PC-3 (cell line): ENCODE measurements around the gene MALSU1. TPM values are rescaled to one million over a fixed set of nuclear protein-coding genes. Genes with fewer than 3 reads are reported as not detected.

Experiments
- ATAC-seq: fragments of 200-7000 bp; cut with Tn5 transposase; 2 replicates; pipeline ENCODE4 v1.9.1; 2020; ENCODE audit warnings: mild to moderate bottlenecking, moderate library complexity
- BruUV-seq: library from RNA; stranded (reverse); fragments of 400-500 nt; replicated peaks from 2 replicates; lab custom pipeline; 2021; lab: Mats Ljungman, UMichigan
- CTCF ChIA-PET: fragments of 300-600 bp; sonication (Branson Sonifier 250); formaldehyde crosslinking; loops from one replicate; lab custom pipeline; 2022; ENCODE audit warnings: antibody characterized with exemption; lab: Charles Lee
- POLR2A ChIA-PET: fragments of 300-600 bp; sonication (Branson Sonifier 250); formaldehyde crosslinking; loops from one replicate; lab custom pipeline; 2022; ENCODE audit warnings: antibody characterized with exemption; ENCODE audit not compliant: unreplicated experiment; lab: Charles Lee
- DNase-seq: peaks from one replicate; pipeline ENCODE4 v3.0.0-alpha.2; 2015
- H2AFZ ChIP-seq: fragments of 300-600 bp; sonication (generic); 2 replicates; pipeline ENCODE4 v1.6.0; 2016; ENCODE audit warnings: antibody characterized with exemption, low read length
- H3F3A ChIP-seq: fragments of 300-600 bp; sonication (generic); one replicate; pipeline ENCODE4 v1.6.0; 2017; ENCODE audit warnings: antibody characterized with exemption, low read length, control low read depth, mild to moderate bottlenecking; ENCODE audit not compliant: unreplicated experiment
- H3K27ac ChIP-seq: fragments of 300-600 bp; sonication (generic); 2 replicates; pipeline ENCODE4 v1.5.1; 2016; ENCODE audit warnings: mild to moderate bottlenecking, low read length
- H3K27me3 ChIP-seq: fragments of 300-600 bp; sonication (generic); 2 replicates; pipeline ENCODE4 v1.6.1; 2016; ENCODE audit warnings: low read length, mixed read lengths
- H3K36me3 ChIP-seq: fragments of 300-600 bp; sonication (generic); 2 replicates; pipeline ENCODE4 v1.6.1; 2016; ENCODE audit warnings: low read depth, mixed run types, low read length, mixed read lengths
- H3K4me1 ChIP-seq: fragments of 300-600 bp; sonication (generic); 2 replicates; pipeline ENCODE4 v1.5.1; 2016; ENCODE audit warnings: low read length; ENCODE audit not compliant: insufficient read depth
- H3K4me2 ChIP-seq: fragments of 300-600 bp; sonication (generic); 2 replicates; pipeline ENCODE4 v1.6.0; 2016; ENCODE audit warnings: low read length
- H3K4me3 ChIP-seq: fragments of 300-600 bp; sonication (generic); 2 replicates; pipeline ENCODE4 v1.5.1; 2016; ENCODE audit warnings: mild to moderate bottlenecking, low read length, mixed read lengths
- H3K79me2 ChIP-seq: fragments of 300-600 bp; sonication (generic); 2 replicates; pipeline ENCODE4 v1.6.1; 2017; ENCODE audit warnings: low read length, mixed read lengths
- H3K9ac ChIP-seq: fragments of 300-600 bp; sonication (generic); 2 replicates; pipeline ENCODE4 v1.6.0; 2016; ENCODE audit warnings: mild to moderate bottlenecking, low read length
- H3K9me2 ChIP-seq: fragments of 300-600 bp; sonication (generic); replicated peaks from 2 replicates; pipeline ENCODE4 v1.6.1; 2016; ENCODE audit warnings: mixed run types, low read length, mixed read lengths
- H3K9me3 ChIP-seq: fragments of 300-600 bp; sonication (generic); 2 replicates; pipeline ENCODE4 v1.6.1; 2016; ENCODE audit warnings: low read length, mixed read lengths
- H4K20me1 ChIP-seq: fragments of 300-600 bp; sonication (generic); 2 replicates; pipeline ENCODE4 v1.6.1; 2016; ENCODE audit warnings: low read length, mixed read lengths
- CTCF ChIP-seq: fragments of 300-600 bp; sonication (generic); conservative IDR thresholded peaks from 2 replicates; pipeline ENCODE4 v1.5.1; 2017; ENCODE audit warnings: antibody characterized with exemption, low read depth, mild to moderate bottlenecking, low read length
- EZH2 ChIP-seq: fragments of 300-600 bp; sonication (generic); IDR thresholded peaks from one replicate; pipeline ENCODE4 v1.6.1; 2017; ENCODE audit warnings: antibody characterized with exemption, mild to moderate bottlenecking, low read length; ENCODE audit not compliant: unreplicated experiment
- EZH2phosphoT487 ChIP-seq: fragments of 300-600 bp; sonication (generic); IDR thresholded peaks from 2 replicates; pipeline ENCODE4 v1.6.1; 2018; ENCODE audit warnings: mild to moderate bottlenecking, antibody characterized with exemption, low read length, borderline replicate concordance
- intact Hi-C: fragments of 100-400 bp; cut with micrococcal nuclease; formaldehyde crosslinking; loops from 2 replicates; pipeline ENCODE4 v1.9.0; 2023
- total RNA-seq: library from RNA; depleted of rRNA; stranded (reverse); fragments of >200 nt; gene quantifications from 2 replicates; pipeline ENCODE4 v1.2.3, GENCODE V29; 2014

Gene MALSU1
- total RNA-seq, 1 experiment from 2014 or later: 284 TPM

DNA sequence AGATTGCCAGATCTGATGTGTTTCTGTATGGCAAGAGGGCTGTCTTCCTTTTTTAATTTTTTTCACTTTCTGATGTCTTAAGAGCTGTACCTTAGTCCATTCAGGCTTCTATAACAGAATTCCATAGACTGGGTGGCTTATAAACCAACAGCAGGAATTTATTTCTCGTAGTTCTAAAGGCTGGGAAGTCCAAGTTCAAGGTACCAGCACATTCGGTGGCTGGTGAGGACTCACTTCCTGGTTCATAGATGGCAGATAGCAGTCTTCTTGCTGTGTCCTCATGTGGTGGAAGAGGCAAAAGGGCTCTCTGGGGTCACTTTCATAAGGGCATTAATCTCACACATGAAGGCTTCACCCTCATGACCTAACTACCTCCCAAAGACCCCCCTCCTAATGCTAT is 31.8 kb upstream of the MALSU1 start:
- Histone ChIP-seq H4K20me1 (no peaks in the 10 kb centered on the region), H3K9ac (no peak overlapping the region), H3K9me2 (no peaks in the 10 kb centered on the region), H3K4me1 (no peaks in the 10 kb centered on the region), H3K36me3 (no peaks in the 10 kb centered on the region), H3K27me3 (no peaks in the 10 kb centered on the region), H2AFZ (no peak overlapping the region), H3K4me3 (no peak overlapping the region), H3K79me2 (no peaks in the 10 kb centered on the region), H3K9me3 (no peaks in the 10 kb centered on the region), H3F3A (no peaks in the 10 kb centered on the region), H3K27ac (no peak overlapping the region), H3K4me2 (no peak overlapping the region)
- ChIA-PET CTCF (no interaction called here), POLR2A (no interaction called here)
- TF ChIP-seq EZH2phosphoT487 (no peak), CTCF (no peak), EZH2 (no peak)
- no TSS peak for BruUV-seq
- ATAC-seq: no peak
- DNase-seq: no peak
- intact Hi-C loops: loop anchor here (10.0 kb wide), 1 partner anchor 183 kb away; no protein-coding TSS in a partner anchor

DNA sequence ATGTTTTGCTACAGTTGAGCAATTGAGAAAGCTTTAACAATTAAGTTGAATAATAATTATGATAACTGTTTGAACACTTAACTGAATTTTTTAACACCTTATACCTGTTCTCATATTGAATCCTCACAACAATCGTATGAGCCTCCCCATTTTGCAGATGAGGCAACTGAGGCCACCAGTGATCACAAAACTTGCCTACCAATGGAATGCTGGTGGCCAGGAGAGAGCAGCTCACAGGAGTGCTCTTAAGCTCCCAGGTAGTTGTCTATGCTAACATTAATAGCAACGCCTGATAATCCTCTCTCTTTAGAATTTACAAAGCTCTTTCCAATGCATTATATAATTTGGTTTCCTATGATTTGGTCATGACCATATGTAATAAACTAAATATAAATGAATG is 31.0 kb upstream of the MALSU1 start:
- POLR2A ChIA-PET: no interaction called here
- TF ChIP-seq CTCF (no peak), EZH2 (no peak), EZH2phosphoT487 (no peak)

GRCh38 chr7:23268746-23269145 is 30.4 kb upstream of the MALSU1 start:
- intact Hi-C loops: loop anchor here (10.0 kb wide), 1 partner anchor 184 kb away; no protein-coding TSS in a partner anchor
- H3K4me1 ChIP-seq: peaks cover 5% of the 10 kb centered on the region
- H3F3A ChIP-seq: no peaks in the 10 kb centered on the region
- peak; percentile 52 for DNase-seq
- TF ChIP-seq EZH2phosphoT487 (no peak), CTCF (no peak), EZH2 (no peak)
- no peak overlapping the region for H3K4me2 ChIP-seq
- no peaks in the 10 kb centered on the region for H3K36me3 ChIP-seq
- no peaks in the 10 kb centered on the region for H3K9me2 ChIP-seq
- no TSS peak for BruUV-seq
- no peak overlapping the region for H3K9ac ChIP-seq
- no peaks in the 10 kb centered on the region for H3K9me3 ChIP-seq
- H3K27ac ChIP-seq: no peak overlapping the region
- CTCF ChIA-PET: no interaction called here
- no peak overlapping the region for H2AFZ ChIP-seq
- no peaks in the 10 kb centered on the region for H3K79me2 ChIP-seq
- H3K27me3 ChIP-seq: no peaks in the 10 kb centered on the region
- no peak overlapping the region for H3K4me3 ChIP-seq
- peak; percentile 21 for ATAC-seq
- H4K20me1 ChIP-seq: no peaks in the 10 kb centered on the region
- POLR2A ChIA-PET: no interaction called here

More for the DNA sequence above, 31.0 kb upstream of the MALSU1 start:
- no peak overlapping the region for H3K4me3 ChIP-seq
- H3K4me2 ChIP-seq: no peak overlapping the region
- H3F3A ChIP-seq: no peaks in the 10 kb centered on the region
- H3K79me2 ChIP-seq: no peaks in the 10 kb centered on the region
- H3K9me3 ChIP-seq: no peaks in the 10 kb centered on the region
- H3K36me3 ChIP-seq: no peaks in the 10 kb centered on the region
- H3K27me3 ChIP-seq: no peaks in the 10 kb centered on the region
- H3K27ac ChIP-seq: no peak overlapping the region
- no peak for ATAC-seq
- no peak for DNase-seq
- no TSS peak for BruUV-seq
- no peak overlapping the region for H3K9ac ChIP-seq
- CTCF ChIA-PET: no interaction called here
- H3K9me2 ChIP-seq: no peaks in the 10 kb centered on the region
- H2AFZ ChIP-seq: no peak overlapping the region
- intact Hi-C loops: loop anchor here (10.0 kb wide), 1 partner anchor 183 kb away; no protein-coding TSS in a partner anchor
- no peaks in the 10 kb centered on the region for H4K20me1 ChIP-seq
- no peaks in the 10 kb centered on the region for H3K4me1 ChIP-seq
